SK-N-SH (cell line): ENCODE results near the gene ANGPTL4. TPM values are rescaled to one million over a fixed set of nuclear protein-coding genes. Genes with fewer than 3 reads are reported as not detected.

ENCODE experiments used
- CTCF ChIA-PET: fragments of 300-600, 350-600 bp; formaldehyde crosslinking; extraction: SDS; loops from one replicate; lab custom pipeline; 2021; lab: Yijun Ruan, JAX
- POLR2A ChIA-PET: fragments of 350-600 bp; sonication (Branson Sonifier 250); formaldehyde crosslinking; extraction: SDS; loops from one replicate; lab custom pipeline; 2020; ENCODE audit warnings: antibody characterized with exemption, inconsistent platforms; lab: Yijun Ruan, JAX
- DNase-seq: peaks from one replicate; pipeline ENCODE4 v3.0.0; 2012
- H2AFZ ChIP-seq: fragments of 200-600 bp; sonication (generic); 2 replicates; pipeline ENCODE4 v1.8.1; 2016; ENCODE audit warnings: antibody characterized with exemption, mild to moderate bottlenecking, low read depth
- H3F3A ChIP-seq: fragments of 200-600 bp; sonication (generic); replicated peaks from 2 replicates; pipeline ENCODE3; 2016; ENCODE audit warnings: antibody characterized with exemption, mild to moderate bottlenecking; ENCODE audit not compliant: insufficient read depth
- H3K27ac ChIP-seq, 2 experiments: fragments of 200-500 bp in 1 of 2; fragments of 200-600 bp in 1 of 2; sonication (Bioruptor generic) in 1 of 2; sonication (generic), shearing (Covaris generic) in 1 of 2; 2 replicates each; pipeline versions ENCODE4 v1.5.1 to v1.6.1; 2014 to 2016; ENCODE audit warnings: low read depth in 2 of 2, inconsistent platforms in 1 of 2, low read length in 1 of 2, mild to moderate bottlenecking in 1 of 2, mixed read lengths in 1 of 2
- H3K27me3 ChIP-seq: fragments of 200-600 bp; sonication (generic), shearing (Covaris generic); 2 replicates; pipeline ENCODE4 v1.6.1; 2016; ENCODE audit warnings: mixed run types; ENCODE audit not compliant: insufficient read depth
- H3K36me3 ChIP-seq, 2 experiments: fragments of 200-500 bp in 1 of 2; fragments of 200-600 bp in 1 of 2; sonication (Bioruptor generic) in 1 of 2; sonication (generic) in 1 of 2; replicated peaks in 1 of 2; 2 replicates each; pipeline versions ENCODE3 to v1.5.1; 2014 to 2016; ENCODE audit warnings: low read length in 1 of 2, mild to moderate bottlenecking in 1 of 2; ENCODE audit not compliant: insufficient read depth in 2 of 2, control insufficient read depth in 1 of 2
- H3K4me1 ChIP-seq, 2 experiments: fragments of 200-500 bp in 1 of 2; fragments of 200-600 bp in 1 of 2; sonication (Bioruptor generic) in 1 of 2; sonication (generic), shearing (Covaris generic) in 1 of 2; 2 replicates each; pipeline versions ENCODE4 v1.5.1 to v1.6.1; 2014 to 2016; ENCODE audit warnings: low read depth in 1 of 2, low read length in 1 of 2, mixed run types in 1 of 2; ENCODE audit not compliant: insufficient read depth in 2 of 2, control insufficient read depth in 1 of 2
- H3K4me2 ChIP-seq: fragments of 200-600 bp; sonication (generic), shearing (Covaris generic); 2 replicates; pipeline ENCODE4 v1.6.1; 2017; ENCODE audit warnings: mixed run types
- H3K4me3 ChIP-seq, 2 experiments: fragments of 200-500 bp in 1 of 2; fragments of 200-600 bp in 1 of 2; sonication (Bioruptor generic) in 1 of 2; sonication (generic), shearing (Covaris generic) in 1 of 2; 2 replicates each; pipeline versions ENCODE4 v1.5.1 to v1.8.1; 2014 to 2016; ENCODE audit warnings: low read depth in 2 of 2, inconsistent platforms in 1 of 2, low read length in 1 of 2, mild to moderate bottlenecking in 1 of 2, mixed read lengths in 1 of 2, moderate library complexity in 1 of 2
- H3K79me2 ChIP-seq: fragments of 200-600 bp; sonication (generic); 2 replicates; pipeline ENCODE4 v1.8.1; 2017; ENCODE audit warnings: mild to moderate bottlenecking; ENCODE audit not compliant: insufficient read depth
- H3K9ac ChIP-seq: fragments of 200-600 bp; sonication (generic); 2 replicates; pipeline ENCODE4 v1.6.1; 2017; ENCODE audit warnings: mixed run types
- H3K9me2 ChIP-seq: fragments of 200-600 bp; sonication (generic); 2 replicates; pipeline ENCODE4 v1.6.1; 2017; ENCODE audit warnings: mixed run types
- H3K9me3 ChIP-seq: fragments of 200-600 bp; sonication (generic); 2 replicates; pipeline ENCODE4 v1.6.1; 2017; ENCODE audit warnings: mixed run types, mild to moderate bottlenecking, moderate library complexity
- H4K20me1 ChIP-seq: fragments of 200-600 bp; sonication (generic); 2 replicates; pipeline ENCODE4 v1.6.1; 2017; ENCODE audit warnings: mild to moderate bottlenecking, mixed run types; ENCODE audit not compliant: insufficient read depth
- CHD2 ChIP-seq: fragments of 150-350 bp; IDR thresholded peaks from 2 replicates; pipeline ENCODE4 v1.6.1; 2018; ENCODE audit warnings: low read length; ENCODE audit not compliant: partially characterized antibody
- EP300 ChIP-seq, 2 experiments: IDR thresholded peaks; 2 replicates each; pipeline versions ENCODE4 v1.4.0 to v1.6.1; 2012; ENCODE audit warnings: borderline replicate concordance in 1 of 2, low read depth in 1 of 2, low read length in 1 of 2
- FOSL2 ChIP-seq: IDR thresholded peaks from 2 replicates; pipeline ENCODE4 v1.4.0; 2012; ENCODE audit warnings: low read depth, mild to moderate bottlenecking, moderate library complexity, borderline replicate concordance
- JUND ChIP-seq: IDR thresholded peaks from 2 replicates; pipeline ENCODE4 v1.4.0; 2012
- MEF2A ChIP-seq: IDR thresholded peaks from 2 replicates; pipeline ENCODE4 v1.4.0; 2012; ENCODE audit warnings: low read depth, borderline replicate concordance
- MXI1 ChIP-seq: IDR thresholded peaks from 2 replicates; pipeline ENCODE4 v1.6.1; 2012; ENCODE audit warnings: mild to moderate bottlenecking, low read depth, low read length, improper control_type of control experiment
- NFIC ChIP-seq: IDR thresholded peaks from 2 replicates; pipeline ENCODE4 v1.4.0; 2012; ENCODE audit warnings: borderline replicate concordance
- POLR2AphosphoS5 ChIP-seq: IDR thresholded peaks from 2 replicates; pipeline ENCODE4 v1.6.1; 2012; ENCODE audit warnings: low read depth, low read length
- RAD21 ChIP-seq: IDR thresholded peaks from 2 replicates; pipeline ENCODE4 v1.6.1; 2012; ENCODE audit warnings: mild to moderate bottlenecking, low read length
- RFX5 ChIP-seq: IDR thresholded peaks from 2 replicates; pipeline ENCODE4 v1.6.1; 2012; ENCODE audit warnings: mild to moderate bottlenecking, improper control_type of control experiment, low read length
- RXRA ChIP-seq: IDR thresholded peaks from 2 replicates; pipeline ENCODE4 v1.4.0; 2012; ENCODE audit warnings: low read depth, mild to moderate bottlenecking, borderline replicate concordance
- SMC3 ChIP-seq: IDR thresholded peaks from 2 replicates; pipeline ENCODE4 v1.6.1; 2012; ENCODE audit warnings: low read depth, low read length, improper control_type of control experiment
- TAF1 ChIP-seq: IDR thresholded peaks from 2 replicates; pipeline ENCODE4 v1.6.1; 2012; ENCODE audit warnings: low read depth, mild to moderate bottlenecking, low read length, moderate library complexity, borderline replicate concordance
- TCF12 ChIP-seq: IDR thresholded peaks from 2 replicates; pipeline ENCODE4 v1.4.0; 2012
- TEAD4 ChIP-seq: IDR thresholded peaks from 2 replicates; pipeline ENCODE4 v1.4.0; 2012; ENCODE audit warnings: mild to moderate bottlenecking, borderline replicate concordance; ENCODE audit not compliant: insufficient read depth
- WGBS: methylation state at CpG from one replicate; pipeline ENCODE4 v1.1.6; 2017; ENCODE audit warnings: low lambda C conversion rate; 5-methylcytosine and 5-hydroxymethylcytosine counted together
- polyA plus RNA-seq, 3 experiments: library from polyadenylated mRNA; depleted of rRNA; stranded (reverse); fragments of >200 nt; gene quantifications; 2 replicates each; pipeline ENCODE4 v1.2.3, GENCODE V29; 2012
- TF ChIP-seq, protein P1 (sequence below): IDR thresholded peaks from 2 replicates; pipeline ENCODE4; 2012
- TF ChIP-seq, protein P2 (sequence below): IDR thresholded peaks from 2 replicates; pipeline ENCODE4 v1.4.0; 2012; ENCODE audit warnings: low read depth, borderline replicate concordance
- TF ChIP-seq, protein P3 (sequence below): IDR thresholded peaks from 2 replicates; pipeline ENCODE4 v1.4.0; 2012; ENCODE audit warnings: low read depth
- TF ChIP-seq, protein P4 (sequence below): IDR thresholded peaks from 2 replicates; pipeline ENCODE4 v1.6.1; 2012; ENCODE audit warnings: mild to moderate bottlenecking, low read depth, low read length, moderate library complexity

The ANGPTL4 gene
- polyA plus RNA-seq, 1 of the 3 experiments (the other 2 are of a cell fraction), result 62.5 TPM

DNA sequence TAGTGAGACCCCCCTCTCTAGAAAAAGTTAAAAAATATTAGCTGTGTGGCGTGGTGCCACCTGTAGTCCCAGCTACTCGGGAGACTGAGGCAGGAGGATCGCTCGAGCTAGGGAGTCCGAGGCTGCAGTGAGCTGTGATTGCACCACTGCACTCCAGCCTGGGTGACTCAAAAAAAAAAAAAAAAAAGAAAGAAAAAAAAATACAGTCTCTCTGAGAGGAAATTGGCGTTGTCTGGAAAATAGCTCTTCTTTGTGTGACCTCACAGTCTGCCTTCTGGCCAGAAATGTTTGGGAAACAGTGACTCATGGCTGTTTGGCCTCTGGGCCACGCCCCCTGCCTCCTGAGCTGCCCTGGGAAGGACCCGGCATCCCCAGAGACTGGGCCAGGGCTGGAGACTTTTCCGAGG, 59.9 kb downstream of the ANGPTL4 start:
- H3K9ac ChIP-seq, result peak overlapping the region; percentile 59; the same call in 1 of the 2 replicates
- TF ChIP-seq EP300 (IDR thresholded peaks at IDR 0.05; ENCODE audit: borderline replicate concordance in 1 of 2, low read depth in 1 of 2, low read length in 1 of 2) (peak in 1 of 2 experiments; percentile 44; a peak in 1 of 4 replicates), TEAD4 (0 out of 2 replicates have a peak, but pooled peaks have one; percentile 22), FOSL2 (peak; percentile 84), TCF12 (peak; percentile 71), RFX5 (peak; percentile 82), RAD21 (peak; percentile 10; the same call in 1 of the 2 replicates), MEF2A (no peak), TAF1 (0 out of 2 replicates have a peak, but pooled peaks have one; percentile 24), JUND (peak; percentile 74), MXI1 (no peak), RXRA (peak; percentile 88), NFIC (peak; percentile 70; the same call in 1 of the 2 replicates), SMC3 (no peak; the same call in 1 of the 2 replicates), CHD2 (no peak), POLR2AphosphoS5 (no peak; the same call in 1 of the 2 replicates)
- TF ChIP-seq, protein P1, sequence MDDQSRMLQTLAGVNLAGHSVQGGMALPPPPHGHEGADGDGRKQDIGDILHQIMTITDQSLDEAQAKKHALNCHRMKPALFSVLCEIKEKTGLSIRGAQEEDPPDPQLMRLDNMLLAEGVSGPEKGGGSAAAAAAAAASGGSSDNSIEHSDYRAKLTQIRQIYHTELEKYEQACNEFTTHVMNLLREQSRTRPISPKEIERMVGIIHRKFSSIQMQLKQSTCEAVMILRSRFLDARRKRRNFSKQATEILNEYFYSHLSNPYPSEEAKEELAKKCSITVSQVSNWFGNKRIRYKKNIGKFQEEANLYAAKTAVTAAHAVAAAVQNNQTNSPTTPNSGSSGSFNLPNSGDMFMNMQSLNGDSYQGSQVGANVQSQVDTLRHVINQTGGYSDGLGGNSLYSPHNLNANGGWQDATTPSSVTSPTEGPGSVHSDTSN, result peak; percentile 55; the same call in 1 of the 2 replicates
- TF ChIP-seq, protein P2, sequence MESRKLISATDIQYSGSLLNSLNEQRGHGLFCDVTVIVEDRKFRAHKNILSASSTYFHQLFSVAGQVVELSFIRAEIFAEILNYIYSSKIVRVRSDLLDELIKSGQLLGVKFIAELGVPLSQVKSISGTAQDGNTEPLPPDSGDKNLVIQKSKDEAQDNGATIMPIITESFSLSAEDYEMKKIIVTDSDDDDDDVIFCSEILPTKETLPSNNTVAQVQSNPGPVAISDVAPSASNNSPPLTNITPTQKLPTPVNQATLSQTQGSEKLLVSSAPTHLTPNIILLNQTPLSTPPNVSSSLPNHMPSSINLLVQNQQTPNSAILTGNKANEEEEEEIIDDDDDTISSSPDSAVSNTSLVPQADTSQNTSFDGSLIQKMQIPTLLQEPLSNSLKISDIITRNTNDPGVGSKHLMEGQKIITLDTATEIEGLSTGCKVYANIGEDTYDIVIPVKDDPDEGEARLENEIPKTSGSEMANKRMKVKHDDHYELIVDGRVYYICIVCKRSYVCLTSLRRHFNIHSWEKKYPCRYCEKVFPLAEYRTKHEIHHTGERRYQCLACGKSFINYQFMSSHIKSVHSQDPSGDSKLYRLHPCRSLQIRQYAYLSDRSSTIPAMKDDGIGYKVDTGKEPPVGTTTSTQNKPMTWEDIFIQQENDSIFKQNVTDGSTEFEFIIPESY, result no peak
- TF ChIP-seq, protein P3, sequence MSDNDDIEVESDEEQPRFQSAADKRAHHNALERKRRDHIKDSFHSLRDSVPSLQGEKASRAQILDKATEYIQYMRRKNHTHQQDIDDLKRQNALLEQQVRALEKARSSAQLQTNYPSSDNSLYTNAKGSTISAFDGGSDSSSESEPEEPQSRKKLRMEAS, result peak; percentile 53; the same call in 1 of the 2 replicates
- TF ChIP-seq, protein P4, sequence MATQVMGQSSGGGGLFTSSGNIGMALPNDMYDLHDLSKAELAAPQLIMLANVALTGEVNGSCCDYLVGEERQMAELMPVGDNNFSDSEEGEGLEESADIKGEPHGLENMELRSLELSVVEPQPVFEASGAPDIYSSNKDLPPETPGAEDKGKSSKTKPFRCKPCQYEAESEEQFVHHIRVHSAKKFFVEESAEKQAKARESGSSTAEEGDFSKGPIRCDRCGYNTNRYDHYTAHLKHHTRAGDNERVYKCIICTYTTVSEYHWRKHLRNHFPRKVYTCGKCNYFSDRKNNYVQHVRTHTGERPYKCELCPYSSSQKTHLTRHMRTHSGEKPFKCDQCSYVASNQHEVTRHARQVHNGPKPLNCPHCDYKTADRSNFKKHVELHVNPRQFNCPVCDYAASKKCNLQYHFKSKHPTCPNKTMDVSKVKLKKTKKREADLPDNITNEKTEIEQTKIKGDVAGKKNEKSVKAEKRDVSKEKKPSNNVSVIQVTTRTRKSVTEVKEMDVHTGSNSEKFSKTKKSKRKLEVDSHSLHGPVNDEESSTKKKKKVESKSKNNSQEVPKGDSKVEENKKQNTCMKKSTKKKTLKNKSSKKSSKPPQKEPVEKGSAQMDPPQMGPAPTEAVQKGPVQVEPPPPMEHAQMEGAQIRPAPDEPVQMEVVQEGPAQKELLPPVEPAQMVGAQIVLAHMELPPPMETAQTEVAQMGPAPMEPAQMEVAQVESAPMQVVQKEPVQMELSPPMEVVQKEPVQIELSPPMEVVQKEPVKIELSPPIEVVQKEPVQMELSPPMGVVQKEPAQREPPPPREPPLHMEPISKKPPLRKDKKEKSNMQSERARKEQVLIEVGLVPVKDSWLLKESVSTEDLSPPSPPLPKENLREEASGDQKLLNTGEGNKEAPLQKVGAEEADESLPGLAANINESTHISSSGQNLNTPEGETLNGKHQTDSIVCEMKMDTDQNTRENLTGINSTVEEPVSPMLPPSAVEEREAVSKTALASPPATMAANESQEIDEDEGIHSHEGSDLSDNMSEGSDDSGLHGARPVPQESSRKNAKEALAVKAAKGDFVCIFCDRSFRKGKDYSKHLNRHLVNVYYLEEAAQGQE, result 0 out of 2 replicates have a peak, but pooled peaks have one; percentile 30
- TF ChIP-seq, all 33 proteins: peak for 13
- Histone ChIP-seq H3K79me2 (no peaks in the 10 kb centered on the region), H3K27me3 (no peaks in the 10 kb centered on the region), H3K36me3 (no peaks in the 10 kb centered on the region), H3K4me1 (peaks cover 0 to 8% of the 10 kb centered on the region in 2 experiments; a peak in 2 of 4 replicates), H4K20me1 (no peaks in the 10 kb centered on the region), H3F3A (peaks cover 3% of the 10 kb centered on the region), H3K4me2 (peak overlapping the region; percentile 53; the same call in 1 of the 2 replicates), H3K9me2 (no peaks in the 10 kb centered on the region), H2AFZ (peak overlapping the region; percentile 36; the same call in 1 of the 2 replicates), H3K9me3 (no peaks in the 10 kb centered on the region), H3K4me3 (no peak overlapping the region), H3K27ac (peak overlapping the region in 1 of 2 experiments; percentile 85; a peak in 2 of 4 replicates)
- ChIA-PET CTCF (interaction anchor here (0.7 to 0.8 kb wide), 2 partner anchors 10 to 13 kb away, joined by 3 read pairs; partner anchors contain the start of gene MARCHF2), POLR2A (no interaction called here)
- 9% methylated on average over 9 of the region's 9 CpGs for WGBS
- peak; percentile 66 for DNase-seq
